HPDE6-E6E7 (cell line): ENCODE data around the gene TTC14.
"Not testable (repeated sequence)": the region's sequence is repeated elsewhere in the genome, so short reads cannot be mapped to it uniquely, and the experiment has no call there.

Experiments used
- DNase-seq: peaks from one replicate; pipeline ENCODE4 v3.0.0; 2011; ENCODE audit warnings: missing footprints; ENCODE audit errors: extremely low spot score

The TTC14 gene, protein sequence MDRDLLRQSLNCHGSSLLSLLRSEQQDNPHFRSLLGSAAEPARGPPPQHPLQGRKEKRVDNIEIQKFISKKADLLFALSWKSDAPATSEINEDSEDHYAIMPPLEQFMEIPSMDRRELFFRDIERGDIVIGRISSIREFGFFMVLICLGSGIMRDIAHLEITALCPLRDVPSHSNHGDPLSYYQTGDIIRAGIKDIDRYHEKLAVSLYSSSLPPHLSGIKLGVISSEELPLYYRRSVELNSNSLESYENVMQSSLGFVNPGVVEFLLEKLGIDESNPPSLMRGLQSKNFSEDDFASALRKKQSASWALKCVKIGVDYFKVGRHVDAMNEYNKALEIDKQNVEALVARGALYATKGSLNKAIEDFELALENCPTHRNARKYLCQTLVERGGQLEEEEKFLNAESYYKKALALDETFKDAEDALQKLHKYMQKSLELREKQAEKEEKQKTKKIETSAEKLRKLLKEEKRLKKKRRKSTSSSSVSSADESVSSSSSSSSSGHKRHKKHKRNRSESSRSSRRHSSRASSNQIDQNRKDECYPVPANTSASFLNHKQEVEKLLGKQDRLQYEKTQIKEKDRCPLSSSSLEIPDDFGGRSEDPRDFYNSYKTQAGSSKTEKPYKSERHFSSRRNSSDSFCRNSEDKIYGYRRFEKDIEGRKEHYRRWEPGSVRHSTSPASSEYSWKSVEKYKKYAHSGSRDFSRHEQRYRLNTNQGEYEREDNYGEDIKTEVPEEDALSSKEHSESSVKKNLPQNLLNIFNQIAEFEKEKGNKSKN

GRCh38 chr3:180601688-180602666, at the start of gene TTC14:
Gene TTC14, plus strand, starts transcription at chr3:180602163. Its CDS starts 99 bp downstream, at chr3:180602262.
- peak; percentile 88 for DNase-seq

- DNase-seq: no peak
Observed at GRCh38 chr3:180563406-180563805, 38.6 kb upstream of the TTC14 start.

- DNase-seq: no peak
Observed at GRCh38 chr3:180564676-180565075, 37.3 kb upstream of the TTC14 start.

- DNase-seq: no peak
Observed at GRCh38 chr3:180570238-180570637, 31.7 kb upstream of the TTC14 start.

GRCh38 chr3:180571831-180572598, 29.9 kb upstream of the TTC14 start:
- no peak for DNase-seq

DNA sequence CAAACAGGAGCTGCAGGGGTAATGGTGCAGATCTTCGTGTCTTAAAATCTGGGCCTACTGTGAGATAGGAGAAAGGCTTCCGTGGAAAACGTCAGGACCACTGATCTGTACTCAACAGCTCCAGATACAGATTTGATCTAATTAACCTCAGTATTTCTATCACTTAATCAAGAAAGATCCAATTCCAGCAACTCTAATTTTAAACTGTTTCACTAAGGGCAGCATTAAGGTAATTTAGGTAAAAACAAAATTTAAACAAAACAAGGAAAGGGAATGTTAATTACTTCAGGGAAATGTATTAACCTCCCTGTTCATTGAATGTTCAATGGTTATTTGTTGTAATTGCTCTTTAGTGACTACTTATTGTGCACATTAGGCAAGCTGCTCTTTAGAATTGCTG, 26.4 kb upstream of the TTC14 start:
- DNase-seq: no peak

GRCh38 chr3:180580934-180581333, 21.0 kb upstream of the TTC14 start:
- DNase-seq: no peak

DNA sequence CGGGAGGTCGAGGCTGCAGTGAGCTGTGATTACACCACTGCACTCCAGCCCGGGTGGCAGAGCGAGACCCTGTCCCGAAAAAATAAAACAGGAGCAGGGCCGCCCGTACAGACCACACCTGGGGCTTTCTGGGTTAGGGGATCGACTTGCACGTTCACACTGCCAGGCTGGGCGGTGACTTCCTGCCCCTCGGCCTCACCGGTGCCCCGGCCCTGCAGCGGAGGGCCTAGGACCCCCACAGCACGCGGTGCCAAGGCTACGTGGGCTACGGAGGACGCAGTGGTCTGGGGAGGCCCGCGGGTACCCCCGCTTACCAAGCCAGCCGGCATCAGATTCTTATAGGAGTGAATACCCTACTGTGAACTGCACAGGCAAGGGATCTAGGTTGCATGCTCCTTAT, 11.6 kb upstream of the TTC14 start:
- no peak for DNase-seq

DNA sequence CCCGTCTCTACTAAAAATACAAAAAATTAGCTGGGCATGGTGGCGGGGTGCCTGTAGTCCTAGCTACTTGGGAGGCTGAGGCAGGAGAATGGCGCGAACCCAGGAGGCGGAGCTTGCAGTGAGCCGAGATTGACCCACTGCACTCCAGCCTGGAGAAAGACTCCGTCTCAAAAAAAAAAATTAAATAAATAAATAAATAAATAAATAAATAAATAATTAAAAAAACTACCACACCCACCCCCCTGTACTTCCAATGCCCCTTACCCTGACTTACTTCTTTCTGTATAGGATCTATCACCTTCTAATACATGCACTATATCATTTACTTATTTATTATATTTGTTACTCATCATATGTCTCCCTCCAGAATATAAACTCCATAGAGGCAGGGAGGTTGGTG, 8.3 kb upstream of the TTC14 start:
- DNase-seq: not testable (repeated sequence)

GRCh38 chr3:180594631-180595558, 7.1 kb upstream of the TTC14 start:
- DNase-seq: peak; percentile 26

- no peak for DNase-seq
Observed at GRCh38 chr3:180595559-180595935, 6.4 kb upstream of the TTC14 start.

DNA sequence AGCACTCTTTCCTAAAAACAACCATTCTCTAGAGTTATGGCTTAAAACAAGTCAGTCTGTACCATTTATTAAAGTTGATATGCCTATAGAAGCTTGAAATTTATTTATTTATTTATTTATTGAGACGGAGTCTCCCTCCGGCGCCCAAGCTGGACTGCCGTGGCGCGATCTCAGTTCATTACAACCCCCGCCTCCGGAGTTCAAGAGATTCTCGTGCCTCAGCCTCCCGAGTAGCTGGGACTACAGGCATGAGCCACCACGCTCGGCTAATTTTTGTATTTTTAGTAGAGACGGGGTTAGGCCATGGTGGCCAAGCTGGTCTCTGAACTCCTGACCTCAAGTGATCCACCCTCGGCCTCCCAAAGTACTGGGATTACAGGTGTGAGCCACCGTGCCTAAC, 1.5 kb upstream of the TTC14 start:
- DNase-seq: no peak

GRCh38 chr3:180611006-180611405, 9.0 kb downstream of the TTC14 start:
- no peak for DNase-seq

- DNase-seq: no peak
Observed at GRCh38 chr3:180612364-180612763, 10.4 kb downstream of the TTC14 start.

GRCh38 chr3:180615954-180616353, 14.0 kb downstream of the TTC14 start:
- DNase-seq: no peak

GRCh38 chr3:180617049-180617448, 15.1 kb downstream of the TTC14 start:
- no peak for DNase-seq

DNA sequence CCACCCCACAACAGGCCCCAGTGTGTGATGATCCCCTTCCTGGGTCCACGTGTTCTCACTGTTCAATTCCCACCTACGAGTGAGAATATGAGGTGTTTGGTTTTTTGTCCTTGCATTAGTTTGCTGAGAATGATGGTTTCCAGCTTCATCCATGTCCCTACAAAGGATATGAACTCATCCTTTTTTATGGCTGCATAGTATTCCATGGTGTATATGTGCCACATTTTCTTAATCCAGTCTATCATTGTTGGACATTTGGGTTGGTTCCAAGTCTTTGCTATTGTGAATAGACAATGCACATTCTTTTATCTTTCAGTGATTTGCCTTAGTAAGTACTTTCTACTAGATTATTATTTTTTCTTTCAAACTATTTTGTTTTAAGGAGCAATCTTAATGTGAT, 16.6 kb downstream of the TTC14 start:
- DNase-seq: not testable (repeated sequence)

DNA sequence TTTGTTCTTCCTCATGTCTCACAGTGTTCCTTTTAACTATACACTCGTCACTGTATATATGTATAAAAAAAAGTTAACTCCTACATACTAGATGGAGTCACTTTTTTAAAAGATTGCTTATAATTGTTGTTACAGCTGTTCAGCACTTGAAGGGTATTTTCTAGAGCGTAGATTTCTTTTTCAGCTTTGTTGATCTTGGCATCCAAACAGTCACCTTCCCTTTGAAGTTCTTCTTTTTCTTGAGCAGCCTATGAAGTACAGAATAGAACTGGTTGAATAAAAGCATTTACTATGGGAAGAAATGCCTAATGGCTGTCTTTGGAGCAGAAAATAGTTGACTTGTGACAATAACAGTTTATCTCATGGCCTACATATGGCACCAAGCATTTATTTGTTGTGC, 17.8 kb downstream of the TTC14 start:
- no peak for DNase-seq

DNA sequence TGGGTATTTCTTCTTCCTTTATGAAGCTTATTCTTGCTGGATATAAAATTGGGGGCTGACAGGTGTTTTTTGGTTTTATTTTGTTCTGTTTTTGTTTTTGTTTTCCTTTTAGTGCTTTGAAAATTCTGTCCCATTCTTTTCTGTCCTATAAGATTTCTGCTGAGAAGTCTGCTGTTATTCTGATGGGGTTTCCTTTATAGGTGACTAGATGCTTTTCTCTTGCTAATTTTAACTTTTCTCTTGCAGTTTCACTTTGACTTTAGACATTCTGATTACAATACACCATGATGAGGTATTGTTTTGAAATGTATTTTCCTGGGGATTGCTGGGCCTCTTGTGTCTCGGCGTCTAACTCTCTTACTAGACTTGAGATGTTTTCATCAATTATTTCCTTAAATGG, 22.8 kb downstream of the TTC14 start:
- DNase-seq: no peak

DNA sequence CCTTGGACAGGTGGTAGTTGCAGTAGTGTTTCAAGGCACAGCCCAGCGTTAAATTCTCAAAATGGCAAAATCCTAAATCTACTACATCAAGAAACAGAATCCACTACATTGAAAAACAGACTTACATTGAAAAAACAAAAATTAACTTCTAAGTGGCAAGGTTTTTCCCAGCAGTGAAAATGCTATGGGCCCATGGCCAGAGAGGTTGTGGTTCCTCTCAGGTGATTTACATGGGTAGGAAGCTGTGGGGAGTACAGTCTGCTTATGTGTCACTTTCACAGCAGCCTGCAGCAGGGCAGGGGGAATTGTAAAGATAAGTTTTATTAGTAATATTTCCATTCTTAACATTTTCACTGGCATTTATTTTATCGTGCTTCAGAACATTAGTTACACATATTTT, 24.9 kb downstream of the TTC14 start:
- DNase-seq: no peak
